Transverse colon (tissue), 4 donors: Measurements from ENCODE around the gene PLXNA2. TPM values are rescaled to one million over a fixed set of nuclear protein-coding genes. Genes with fewer than 3 reads are reported as not detected.

Experiments used
- DNase-seq: peaks from one replicate; pipeline ENCODE4 v3.0.0-alpha.2; 2019
- H3K27ac ChIP-seq, 4 donors: fragments of 200-600 bp; sonication (generic); 2 replicates each; pipeline ENCODE4 v1.5.1; 2016 to 2018; ENCODE audit warnings: inconsistent platforms in 4 of 4
- H3K27me3 ChIP-seq: fragments of 200-600 bp; sonication (generic); 2 replicates; pipeline ENCODE4 v1.5.1; 2017; ENCODE audit warnings: inconsistent platforms
- H3K36me3 ChIP-seq, 4 donors: fragments of 200-600 bp; sonication (generic); 2 replicates each; pipeline ENCODE4 v1.5.1; 2017 to 2019; ENCODE audit warnings: inconsistent platforms in 4 of 4
- H3K4me1 ChIP-seq, 4 donors: fragments of 200-600 bp; sonication (generic); 2 replicates each; pipeline ENCODE4 v1.5.1; 2017 to 2020; ENCODE audit warnings: inconsistent platforms in 4 of 4
- H3K4me3 ChIP-seq, 4 donors: fragments of 200-600 bp; sonication (generic); 1 replicate in 1 of 4; 2 replicates in 3 of 4; pipeline versions ENCODE4 v1.5.1 to v1.6.1; 2017 to 2019; ENCODE audit warnings: inconsistent platforms in 4 of 4
- H3K9me3 ChIP-seq, 2 donors: fragments of 200-600 bp; sonication (generic); 2 replicates each; pipeline ENCODE4 v1.5.1; 2017 to 2019; ENCODE audit warnings: inconsistent platforms in 2 of 2
- CTCF ChIP-seq, 5 experiments: fragments of 200-600 bp in 3 of 5; fragments of 450-650 bp in 2 of 5; sonication (generic) in 3 of 5; IDR thresholded peaks; 1 replicate in 2 of 5; 2 replicates in 3 of 5; pipeline ENCODE4 v1.5.1; 2016 to 2017; ENCODE audit warnings: antibody characterized with exemption in 5 of 5, inconsistent platforms in 3 of 5, mild to moderate bottlenecking in 2 of 5, moderate library complexity in 1 of 5
- EP300 ChIP-seq: sonication (generic); formaldehyde crosslinking; IDR thresholded peaks from one replicate; pipeline ENCODE4 v1.6.1; 2017; ENCODE audit warnings: antibody characterized with exemption, low read depth
- POLR2A ChIP-seq: fragments of 450-650 bp; IDR thresholded peaks from one replicate; pipeline ENCODE4 v1.6.1; 2016; ENCODE audit warnings: antibody characterized with exemption, mild to moderate bottlenecking, moderate library complexity
- POLR2AphosphoS5 ChIP-seq, 3 donors: sonication (generic); formaldehyde crosslinking; IDR thresholded peaks; one replicate each; pipeline ENCODE4 v1.6.1; 2016; ENCODE audit warnings: antibody characterized with exemption in 3 of 3
- WGBS, 2 donors: methylation state at CpG; one replicate each; pipeline ENCODE4 v1.1.5; 2018; ENCODE audit warnings: low coverage in 1 of 2; 5-methylcytosine and 5-hydroxymethylcytosine counted together
- in situ Hi-C, 4 donors: fragments of 200-750 bp; cut with MboI; loops; one replicate each; pipeline versions ENCODE4 v1.15.0 to v1.15.1; 2017; ENCODE audit warnings: low sequenced_read_pairs in 3 of 4, low pct_ligation_motif_present in 1 of 4, low pct_unique_long_range_greater_than_20kb in 1 of 4
- intact Hi-C: fragments of 100-400 bp; cut with DNase I; formaldehyde crosslinking; loops from one replicate; pipeline ENCODE4 v1.15.1; 2023; ENCODE audit warnings: low total_unique reads
- total RNA-seq, 4 donors: library from RNA; depleted of rRNA; stranded (reverse); fragments of >200 nt; gene quantifications; one replicate each; pipeline ENCODE4 v1.1.0, GENCODE V29; 2016

Gene PLXNA2
- total RNA-seq, 4 donors from 2014 or later = 77.4 to 140 (median 85.5) TPM

GRCh38 chr1:208245185-208245705 is 1.1 kb upstream of the PLXNA2 start:
- peaks cover 3 to 40% (median 34%) of the 10 kb centered on the region in 4 donors for H3K4me1 ChIP-seq

GRCh38 chr1:208243527-208243966 is 637 bp downstream of the PLXNA2 start:
- DNase-seq = no peak
- Histone ChIP-seq H3K4me1 (peaks cover 3 to 53% (median 48%) of the 10 kb centered on the region in 4 donors), H3K27me3 (no peaks in the 10 kb centered on the region), H3K9me3 (no peaks in the 10 kb centered on the region), H3K27ac (peak overlapping the region; percentile 91 to 92 (median 91)), H3K36me3 (no peaks in the 10 kb centered on the region), H3K4me3 (peak overlapping the region; percentile 70 to 94 (median 92))
- intact Hi-C loops = loop anchor here (5.0 kb wide), 1 partner anchor 111 kb away; no protein-coding TSS in a partner anchor
- 1% methylated on average over 14 of the region's 54 CpGs; no CpG with 5 or more reads in 1 of the 2 donors for WGBS, 2 donors
- TF ChIP-seq CTCF (IDR thresholded peaks at IDR 0.05) = no peak
- no peak for TF ChIP-seq EP300
- no peak for TF ChIP-seq POLR2A
- TF ChIP-seq POLR2AphosphoS5 (IDR thresholded peaks at IDR 0.05) = no peak
- in situ Hi-C loops = loop anchor here in 2 of 4 donors (10.0 to 25.0 kb wide), 3 partner anchors 106 to 219 kb away; no protein-coding TSS in a partner anchor

More at GRCh38 chr1:208245185-208245705, 1.1 kb upstream of the PLXNA2 start:
- intact Hi-C loops = loop anchor here (1.0 kb wide), 1 partner anchor 220 kb away; no protein-coding TSS in a partner anchor
- peak; percentile 93 for DNase-seq
- peak; percentile 66 to 80 (median 71) for TF ChIP-seq POLR2AphosphoS5 (IDR thresholded peaks at IDR 0.05)
- no peak for TF ChIP-seq EP300
- peak; percentile 2 for TF ChIP-seq POLR2A
- TF ChIP-seq CTCF (IDR thresholded peaks at IDR 0.05) = peak; percentile 73 to 94 (median 79)
- H3K4me3 ChIP-seq = peak overlapping the region in 3 of 4 donors; percentile 70 to 94 (median 93)
- H3K27ac ChIP-seq = peak overlapping the region; percentile 91 to 92 (median 91)
- no peaks in the 10 kb centered on the region for H3K27me3 ChIP-seq
- no peaks in the 10 kb centered on the region for H3K36me3 ChIP-seq
- 8% methylated on average over 8 to 22 of the region's 22 CpGs for WGBS, 2 donors
- in situ Hi-C loops = loop anchor here in 3 of 4 donors (5.0 to 25.0 kb wide), 4 partner anchors 108 to 223 kb away; no protein-coding TSS in a partner anchor
- H3K9me3 ChIP-seq = no peaks in the 10 kb centered on the region

- H3K4me1 ChIP-seq = peaks cover 3 to 58% (median 53%) of the 10 kb centered on the region in 4 donors
- TF ChIP-seq POLR2A (no peak), CTCF (IDR thresholded peaks at IDR 0.05) (peak in 1 of 5 experiments; percentile 26)
- H3K4me3 ChIP-seq = peak overlapping the region; percentile 70 to 94 (median 92)
- intact Hi-C loops (loop anchor here (5.0 kb wide), 1 partner anchor 111 kb away; no protein-coding TSS in a partner anchor), in situ Hi-C loops (loop anchor here in 2 of 4 donors (10.0 to 25.0 kb wide), 3 partner anchors 106 to 218 kb away; no protein-coding TSS in a partner anchor)
- no peaks in the 10 kb centered on the region for H3K36me3 ChIP-seq
- H3K27ac ChIP-seq = peak overlapping the region; percentile 91 to 92 (median 91)
- no peaks in the 10 kb centered on the region for H3K9me3 ChIP-seq
- WGBS, 2 donors = 13% methylated on average over 15 of the region's 54 CpGs; no CpG with 5 or more reads in 1 of the 2 donors
- DNase-seq = peak; percentile 45
- no peaks in the 10 kb centered on the region for H3K27me3 ChIP-seq
These were observed 1.1 kb downstream of the PLXNA2 start for GRCh38 chr1:208242941-208243526.

- DNase-seq = no peak
- Histone ChIP-seq H3K9me3 (no peaks in the 10 kb centered on the region), H3K27ac (peak overlapping the region; percentile 91 to 92 (median 91)), H3K36me3 (no peaks in the 10 kb centered on the region), H3K27me3 (no peaks in the 10 kb centered on the region), H3K4me3 (peak overlapping the region in 3 of 4 donors; percentile 70 to 94 (median 93)), H3K4me1 (peaks cover 7 to 67% (median 58%) of the 10 kb centered on the region in 4 donors)
- in situ Hi-C loops (loop anchor here in 2 of 4 donors (10.0 to 25.0 kb wide), 3 partner anchors 105 to 217 kb away; no protein-coding TSS in a partner anchor), intact Hi-C loops (loop anchor here (5.0 kb wide), 1 partner anchor 110 kb away; no protein-coding TSS in a partner anchor)
- 84% methylated on average over 3 of the region's 3 CpGs; no CpG with 5 or more reads in 1 of the 2 donors for WGBS, 2 donors
- no peak for TF ChIP-seq EP300
These were observed 2.0 kb downstream of the PLXNA2 start for GRCh38 chr1:208242146-208242545.
